A549 (cell line): Measurements from ENCODE around the gene EDEM1. TPM values are rescaled to one million over a fixed set of nuclear protein-coding genes. Genes with fewer than 3 reads are reported as not detected.

ENCODE experiments used
- ATAC-seq, 2 experiments: fragments of 200-7000 bp in 1 of 2; fragments of >200 bp in 1 of 2; cut with Nextera tagmentation in 1 of 2; cut with Tn5 transposase in 1 of 2; 3 replicates each; pipeline versions ENCODE4 v1.8.0 to v1.9.1; 2018 to 2020; ENCODE audit warnings: mild to moderate bottlenecking in 1 of 2, moderate library complexity in 1 of 2
- CTCF ChIA-PET: fragments of 300-600 bp; sonication (Branson Sonifier 250); formaldehyde crosslinking; extraction: SDS; loops from one replicate; lab custom pipeline; 2021; ENCODE audit warnings: antibody characterized with exemption, inconsistent platforms; lab: Yijun Ruan, JAX
- POLR2A ChIA-PET: fragments of 350-600 bp; formaldehyde crosslinking; extraction: SDS; loops from one replicate; lab custom pipeline; 2021; ENCODE audit warnings: antibody characterized with exemption, inconsistent platforms; lab: Yijun Ruan, JAX
- DNase-seq, 2 experiments: peaks; one replicate each; pipeline versions ENCODE4 v3.0.0 to v3.0.0-alpha.2; 2011 to 2016; ENCODE audit warnings: low read depth in 1 of 2, low spot score in 1 of 2
- FAIRE-seq: peaks from 2 replicates; lab custom pipeline; 2011; peaks lifted over from hg19 to GRCh38; lab: Jason Lieb, UNC
- H3K27ac ChIP-seq, 2 experiments: fragments of >200 bp; sonication (Bioruptor Twin); formaldehyde crosslinking; 3 replicates each; pipeline ENCODE4 v1.5.1; 2016 to 2017
- H3K4me1 ChIP-seq: fragments of >200 bp; sonication (Bioruptor Twin); formaldehyde crosslinking; 3 replicates; pipeline ENCODE4 v1.6.1; 2016
- H3K4me2 ChIP-seq: fragments of >200 bp; sonication (Bioruptor Twin); formaldehyde crosslinking; 3 replicates; pipeline ENCODE4 v1.6.1; 2016
- H3K4me3 ChIP-seq: fragments of >200 bp; sonication (Bioruptor Twin); formaldehyde crosslinking; 3 replicates; pipeline ENCODE4 v1.5.1; 2016
- H3K9me3 ChIP-seq: fragments of >200 bp; sonication (Bioruptor Twin); formaldehyde crosslinking; 3 replicates; pipeline ENCODE4 v1.6.1; 2016
- BCL3 ChIP-seq: fragments of >200 bp; sonication (Bioruptor Twin); formaldehyde crosslinking; IDR thresholded peaks from 3 replicates; pipeline ENCODE4 v1.6.1; 2016
- BHLHE40 ChIP-seq: IDR thresholded peaks from 2 replicates; pipeline ENCODE4 v1.6.1; 2012; ENCODE audit warnings: low read depth, low read length, inconsistent platforms
- CBX2 ChIP-seq: fragments of 200-600 bp; sonication (generic); IDR thresholded peaks from 2 replicates; pipeline ENCODE4 v1.6.1; 2016; ENCODE audit warnings: low read depth, mild to moderate bottlenecking, borderline replicate concordance
- CEBPB ChIP-seq, 2 experiments: fragments of >200 bp in 1 of 2; sonication (Bioruptor Twin) in 1 of 2; formaldehyde crosslinking in 1 of 2; IDR thresholded peaks; 2 replicates each; pipeline ENCODE4 v1.6.1; 2012 to 2016
- CHD2 ChIP-seq: fragments of 150-350 bp; IDR thresholded peaks from 2 replicates; pipeline ENCODE4 v1.6.1; 2014; ENCODE audit warnings: low read length; ENCODE audit not compliant: partially characterized antibody
- CHD4 ChIP-seq: fragments of 200-600 bp; sonication (generic); IDR thresholded peaks from 2 replicates; pipeline ENCODE4 v1.6.1; 2016; ENCODE audit warnings: antibody characterized with exemption, mild to moderate bottlenecking, borderline replicate concordance
- CTCF ChIP-seq: fragments of >200 bp; sonication (Bioruptor Twin); formaldehyde crosslinking; IDR thresholded peaks from 3 replicates; pipeline ENCODE4 v1.5.1; 2016
- ELK1 ChIP-seq: fragments of 150-350 bp; IDR thresholded peaks from 2 replicates; pipeline ENCODE4 v1.6.1; 2014; ENCODE audit warnings: low read depth, mild to moderate bottlenecking, low read length
- EP300 ChIP-seq, 2 experiments: fragments of >200 bp; sonication (Bioruptor Twin); formaldehyde crosslinking; IDR thresholded peaks; 2 replicates in 1 of 2; 3 replicates in 1 of 2; pipeline ENCODE4 v1.6.1; 2016 to 2017
- FOSB ChIP-seq: fragments of 250-450 bp; sonication (Bioruptor Pico); IDR thresholded peaks from 2 replicates; pipeline ENCODE4 v1.5.0; 2020; ENCODE audit warnings: mild to moderate bottlenecking, moderate library complexity
- FOXS1 ChIP-seq: fragments of 250-450 bp; sonication (Bioruptor Pico); IDR thresholded peaks from 2 replicates; pipeline ENCODE4 v1.5.0; 2020; ENCODE audit warnings: mild to moderate bottlenecking, moderate library complexity
- JUN ChIP-seq, 2 experiments: fragments of >200 bp; sonication (Bioruptor Twin); formaldehyde crosslinking; IDR thresholded peaks; 2 replicates in 1 of 2; 3 replicates in 1 of 2; pipeline ENCODE4 v1.6.1; 2016 to 2017
- MAFK ChIP-seq: fragments of 450-650 bp; IDR thresholded peaks from 2 replicates; pipeline ENCODE4 v1.6.1; 2014; ENCODE audit not compliant: partially characterized antibody
- MAZ ChIP-seq: fragments of 150-350 bp; IDR thresholded peaks from 2 replicates; pipeline ENCODE4 v1.6.1; 2014; ENCODE audit warnings: antibody characterized with exemption, low read depth, low read length, borderline replicate concordance
- MYC ChIP-seq: IDR thresholded peaks from 2 replicates; pipeline ENCODE4 v1.6.1; 2012; ENCODE audit warnings: mild to moderate bottlenecking, inconsistent platforms, low read length, improper control_type of control experiment, borderline replicate concordance
- NFE2L2 ChIP-seq: fragments of 150-350 bp; conservative IDR thresholded peaks from 2 replicates; pipeline ENCODE4 v1.6.1; 2014; ENCODE audit warnings: low read length
- RAD21 ChIP-seq, 2 experiments: fragments of >200 bp in 1 of 2; sonication (Bioruptor Twin) in 1 of 2; formaldehyde crosslinking in 1 of 2; IDR thresholded peaks in 1 of 2; conservative IDR thresholded peaks in 1 of 2; 2 replicates in 1 of 2; 3 replicates in 1 of 2; pipeline ENCODE4 v1.6.1; 2012 to 2018; ENCODE audit warnings: inconsistent platforms in 1 of 2
- RNF2 ChIP-seq: fragments of 200-600 bp; sonication (generic); IDR thresholded peaks from 2 replicates; pipeline ENCODE4 v1.6.1; 2016; ENCODE audit warnings: low read depth, mild to moderate bottlenecking, antibody characterized with exemption, moderate library complexity, borderline replicate concordance
- SMC3 ChIP-seq: fragments of >200 bp; sonication (Bioruptor Twin); formaldehyde crosslinking; IDR thresholded peaks from 3 replicates; pipeline ENCODE4 v1.6.1; 2018; ENCODE audit warnings: inconsistent platforms
- SREBF2 ChIP-seq: fragments of 450-650 bp; IDR thresholded peaks from 2 replicates; pipeline ENCODE4 v1.6.1; 2014; ENCODE audit warnings: mild to moderate bottlenecking, moderate library complexity
- TP53 ChIP-seq: fragments of 250-450 bp; sonication (Bioruptor Pico); IDR thresholded peaks from 2 replicates; pipeline ENCODE4 v1.5.0; 2021; ENCODE audit warnings: mild to moderate bottlenecking, moderate library complexity
- ZC3H11A ChIP-seq: fragments of 450-650 bp; IDR thresholded peaks from 2 replicates; pipeline ENCODE4 v1.6.1; 2014; ENCODE audit warnings: antibody characterized with exemption, mild to moderate bottlenecking
- ZNF302 ChIP-seq: fragments of 250-450 bp; sonication (Bioruptor Pico); IDR thresholded peaks from 2 replicates; pipeline ENCODE4 v1.9.0; 2021; ENCODE audit warnings: inconsistent platforms, mild to moderate bottlenecking, moderate library complexity
- WGBS: methylation state at CpG from one replicate; pipeline ENCODE4 v1.1.6; 2017; ENCODE audit errors: missing lambda C conversion rate; 5-methylcytosine and 5-hydroxymethylcytosine counted together
- polyA plus RNA-seq, 4 experiments: library from polyadenylated mRNA; depleted of rRNA in 3 of 4; stranded (reverse); fragments of >200 nt; fragmentation: RNase III in 1 of 4; extraction: RNeasy Plus Mini Kit Qiagen cat#74134 plus additional on column Dnase treatment in 1 of 4; gene quantifications; 2 replicates in 3 of 4; 3 replicates in 1 of 4; pipeline ENCODE4 v1.2.3, GENCODE V29; 2011 to 2017

The EDEM1 gene
- polyA plus RNA-seq, 2 of the 4 experiments (the other 2 are of a cell fraction), result 16.3 to 40.9 TPM

- ATAC-seq (no peak), FAIRE-seq (no peak), DNase-seq (no peak)
- no peaks in the 10 kb centered on the region for H3K4me1 ChIP-seq
- H3K4me3 ChIP-seq, result no peak overlapping the region
- H3K4me2 ChIP-seq, result no peak overlapping the region
- CTCF ChIA-PET, result no interaction called here
- no peaks in the 10 kb centered on the region for H3K9me3 ChIP-seq
- WGBS, result 88% methylated on average over 13 of the region's 13 CpGs
- no peak overlapping the region for H3K27ac ChIP-seq
- POLR2A ChIA-PET, result no interaction called here
- TF ChIP-seq RNF2, result no peak
- no peak for TF ChIP-seq NFE2L2
- TF ChIP-seq ZNF302, result no peak
- no peak for TF ChIP-seq FOXS1
- no peak for TF ChIP-seq MAZ
- no peak for TF ChIP-seq TP53 (CRISPR knock-in tag)
- no peak for TF ChIP-seq RAD21 (conservative IDR thresholded peaks at IDR 0.05 in 1 of 2, IDR thresholded peaks at IDR 0.05 in 1 of 2)
- no peak for TF ChIP-seq ZC3H11A
- no peak for TF ChIP-seq FOSB (CRISPR knock-in tag)
These were observed 34.9 kb downstream of the EDEM1 start for GRCh38 chr3:5222283-5223005.

GRCh38 chr3:5226783-5227182 lies 39.3 kb downstream of the EDEM1 start:
- Histone ChIP-seq H3K27ac (no peak overlapping the region), H3K4me1 (no peaks in the 10 kb centered on the region), H3K9me3 (no peaks in the 10 kb centered on the region), H3K4me3 (no peak overlapping the region), H3K4me2 (no peak overlapping the region)
- DNase-seq (peak in 1 of 2 experiments; percentile 29), ATAC-seq (0 out of 6 replicates have a peak, but pooled peaks of 1 of the 2 experiments have one; percentile 30), FAIRE-seq (no peak)
- WGBS, result 20% methylated on average over 6 of the region's 6 CpGs
- ChIA-PET CTCF (interaction anchor here (0.6 to 1.7 kb wide), 13 partner anchors 9 to 1576 kb away, joined by 3 to 4 read pairs (median 4); no protein-coding TSS in a partner anchor), POLR2A (no interaction called here)
- TF ChIP-seq CHD4 (no peak), CBX2 (no peak), MAFK (no peak), SMC3 (peak; percentile 51), BCL3 (no peak), JUN (IDR thresholded peaks at IDR 0.05) (no peak), MYC (no peak), RAD21 (conservative IDR thresholded peaks at IDR 0.05 in 1 of 2, IDR thresholded peaks at IDR 0.05 in 1 of 2) (peak; percentile 68 to 73), SREBF2 (no peak), ELK1 (no peak), EP300 (IDR thresholded peaks at IDR 0.05) (no peak), RNF2 (no peak), CTCF (peak; percentile 56), NFE2L2 (no peak), BHLHE40 (no peak), CEBPB (IDR thresholded peaks at IDR 0.05) (no peak), CHD2 (no peak)
- TF ChIP-seq, all 56 proteins: peak for 3
